H1 (cell line): Measurements from ENCODE around the gene ITGB2. TPM values are rescaled to one million over a fixed set of nuclear protein-coding genes. Genes with fewer than 3 reads are reported as not detected.

Experiments used
- CTCF ChIA-PET: fragments of 300-600 bp; sonication (Branson Sonifier 250); formaldehyde crosslinking; loops from one replicate; lab custom pipeline; 2021; ENCODE audit not compliant: partially characterized antibody; lab: Charles Lee
- POLR2A ChIA-PET: fragments of 300-600 bp; sonication (Branson Sonifier 250); formaldehyde crosslinking; loops from one replicate; lab custom pipeline; 2021; ENCODE audit warnings: inconsistent platforms; ENCODE audit not compliant: partially characterized antibody; lab: Charles Lee
- DNase-seq, 2 experiments: peaks; one replicate each; pipeline versions ENCODE4 v3.0.0 to v3.0.0-alpha.2; 2010 to 2022; ENCODE audit warnings: low spot score in 2 of 2, low read depth in 1 of 2, mixed read lengths in 1 of 2
- FAIRE-seq: peaks from 2 replicates; lab custom pipeline; 2011; peaks lifted over from hg19 to GRCh38; lab: Jason Lieb, UNC
- H2AFZ ChIP-seq: 2 replicates; pipeline ENCODE4 v1.8.1; 2012; ENCODE audit warnings: low read length, inconsistent platforms
- H2AK5ac ChIP-seq: 2 replicates; pipeline ENCODE4 v1.6.1; 2013; ENCODE audit warnings: low read depth, low read length
- H2BK120ac ChIP-seq: replicated peaks from 2 replicates; pipeline ENCODE3; 2013; ENCODE audit warnings: low read depth, low read length, inconsistent platforms
- H2BK12ac ChIP-seq: 2 replicates; pipeline ENCODE4 v1.6.1; 2013; ENCODE audit warnings: low read depth, low read length
- H2BK15ac ChIP-seq: 2 replicates; pipeline ENCODE4 v1.6.1; 2013; ENCODE audit warnings: low read length
- H2BK20ac ChIP-seq: 2 replicates; pipeline ENCODE4 v1.6.1; 2013; ENCODE audit warnings: low read length
- H2BK5ac ChIP-seq: 2 replicates; pipeline ENCODE4 v1.6.1; 2013; ENCODE audit warnings: low read depth, low read length
- H3K14ac ChIP-seq: 2 replicates; pipeline ENCODE4 v1.6.1; 2013; ENCODE audit warnings: inconsistent platforms; ENCODE audit not compliant: insufficient read length
- H3K18ac ChIP-seq: 2 replicates; pipeline ENCODE4 v1.6.1; 2013; ENCODE audit warnings: low read length; ENCODE audit errors: extremely low read depth
- H3K23ac ChIP-seq: 2 replicates; pipeline ENCODE4 v1.6.1; 2013; ENCODE audit warnings: inconsistent platforms; ENCODE audit not compliant: insufficient read length
- H3K23me2 ChIP-seq: 2 replicates; pipeline ENCODE4 v1.6.1; 2013; ENCODE audit warnings: low read depth, low read length
- H3K27ac ChIP-seq: 2 replicates; pipeline ENCODE4 v1.6.1; 2011; ENCODE audit warnings: low read depth, low read length, inconsistent platforms
- H3K27me3 ChIP-seq, 4 experiments: replicated peaks in 1 of 4; 1 replicate in 1 of 4; 2 replicates in 3 of 4; pipeline versions ENCODE4 v1.6.1 to v1.8.1; 2011 to 2013; ENCODE audit warnings: low read length in 3 of 4, mild to moderate bottlenecking in 3 of 4, inconsistent platforms in 2 of 4, mixed read lengths in 2 of 4, moderate library complexity in 1 of 4; ENCODE audit not compliant: control insufficient read depth in 3 of 4, insufficient read depth in 3 of 4; ENCODE audit errors: extremely low read depth in 1 of 4
- H3K36me3 ChIP-seq, 4 experiments: 2 replicates each; pipeline versions ENCODE4 v1.6.1 to v1.8.1; 2011 to 2013; ENCODE audit warnings: mild to moderate bottlenecking in 4 of 4, low read length in 3 of 4, moderate library complexity in 2 of 4, control low read depth in 1 of 4, inconsistent platforms in 1 of 4; ENCODE audit not compliant: insufficient read depth in 4 of 4, control insufficient read depth in 2 of 4
- H3K4ac ChIP-seq: replicated peaks from 2 replicates; pipeline ENCODE3; 2013; ENCODE audit warnings: low read length, low read depth, mixed read lengths, inconsistent platforms; ENCODE audit not compliant: insufficient read length
- H3K4me1 ChIP-seq, 4 experiments: replicated peaks in 1 of 4; 1 replicate in 1 of 4; 2 replicates in 3 of 4; pipeline versions ENCODE4 v1.6.1 to v1.8.1; 2011 to 2013; ENCODE audit warnings: low read length in 3 of 4, inconsistent platforms in 2 of 4, mixed read lengths in 1 of 4; ENCODE audit not compliant: insufficient read depth in 4 of 4, control insufficient read depth in 3 of 4
- H3K4me2 ChIP-seq, 2 experiments: 2 replicates each; pipeline versions ENCODE4 v1.6.1 to v1.8.1; 2011 to 2013; ENCODE audit warnings: low read depth in 2 of 2, low read length in 2 of 2, control low read depth in 1 of 2, inconsistent platforms in 1 of 2, mild to moderate bottlenecking in 1 of 2; ENCODE audit not compliant: insufficient read depth in 1 of 2
- H3K4me3 ChIP-seq, 4 experiments: fragments of 200-600, 300-600 bp in 1 of 4; sonication (generic), shearing (Covaris generic), sonication (Bioruptor Twin) in 1 of 4; 2 replicates each; pipeline versions ENCODE4 v1.5.1 to v1.8.1; 2011 to 2016; ENCODE audit warnings: low read length in 4 of 4, low read depth in 3 of 4, control low read depth in 2 of 4, inconsistent platforms in 2 of 4, mild to moderate bottlenecking in 2 of 4, mixed read lengths in 1 of 4, moderate library complexity in 1 of 4; ENCODE audit not compliant: insufficient read depth in 2 of 4; ENCODE audit errors: extremely low read depth in 1 of 4
- H3K56ac ChIP-seq: replicated peaks from 2 replicates; pipeline ENCODE3; 2013; ENCODE audit warnings: low read depth, mild to moderate bottlenecking, mixed read lengths, low read length, inconsistent platforms; ENCODE audit not compliant: insufficient read length
- H3K79me1 ChIP-seq: 2 replicates; pipeline ENCODE4 v1.6.1; 2013; ENCODE audit warnings: low read depth, low read length, control low read depth
- H3K79me2 ChIP-seq, 2 experiments: 2 replicates each; pipeline versions ENCODE4 v1.6.1 to v1.8.1; 2012 to 2013; ENCODE audit warnings: low read length in 2 of 2, mild to moderate bottlenecking in 2 of 2, inconsistent platforms in 1 of 2; ENCODE audit not compliant: insufficient read depth in 2 of 2, control insufficient read depth in 1 of 2
- H3K9ac ChIP-seq, 4 experiments: replicated peaks in 1 of 4; 1 replicate in 1 of 4; 2 replicates in 3 of 4; pipeline versions ENCODE4 v1.6.1 to v1.8.1; 2011 to 2013; ENCODE audit warnings: low read depth in 3 of 4, low read length in 3 of 4, control low read depth in 2 of 4, mild to moderate bottlenecking in 2 of 4, moderate library complexity in 2 of 4, inconsistent platforms in 1 of 4; ENCODE audit errors: extremely low read depth in 1 of 4
- H3K9me3 ChIP-seq, 2 experiments: 2 replicates each; pipeline versions ENCODE4 v1.6.1 to v1.8.1; 2012 to 2013; ENCODE audit warnings: mild to moderate bottlenecking in 2 of 2, moderate library complexity in 2 of 2, control low read depth in 1 of 2, inconsistent platforms in 1 of 2, low read depth in 1 of 2, low read length in 1 of 2, mixed read lengths in 1 of 2; ENCODE audit not compliant: insufficient read depth in 2 of 2
- H4K20me1 ChIP-seq, 2 experiments: replicated peaks in 1 of 2; 2 replicates each; pipeline versions ENCODE3 to v1.8.1; 2011 to 2013; ENCODE audit warnings: inconsistent platforms in 2 of 2, low read length in 2 of 2, mild to moderate bottlenecking in 1 of 2; ENCODE audit not compliant: insufficient read depth in 2 of 2, control insufficient read depth in 1 of 2
- H4K5ac ChIP-seq: 2 replicates; pipeline ENCODE4 v1.6.1; 2013; ENCODE audit warnings: low read length, low read depth, mixed read lengths, inconsistent platforms; ENCODE audit not compliant: insufficient read length
- H4K8ac ChIP-seq: 2 replicates; pipeline ENCODE4 v1.8.0; 2013; ENCODE audit warnings: mild to moderate bottlenecking, moderate library complexity, low read length, inconsistent platforms; ENCODE audit not compliant: insufficient read depth; ENCODE audit errors: extremely low read depth
- H4K91ac ChIP-seq: replicated peaks from 2 replicates; pipeline ENCODE3; 2013; ENCODE audit warnings: low read length, mixed read lengths, inconsistent platforms; ENCODE audit not compliant: insufficient read length
- ASH2L ChIP-seq: fragments of 200-600, 300-600 bp; sonication (generic); IDR thresholded peaks from one replicate; pipeline ENCODE4 v1.7.1; 2017; ENCODE audit warnings: low read length
- CBX5 ChIP-seq: fragments of 300-800, 300-1000 bp; sonication (generic); IDR thresholded peaks from 2 replicates; pipeline ENCODE4 v1.7.1; 2016; ENCODE audit warnings: antibody characterized with exemption, low read length, low read depth
- CHD1 ChIP-seq: IDR thresholded peaks from 2 replicates; pipeline ENCODE4 v1.6.1; 2012; ENCODE audit warnings: low read depth, low read length, improper control_type of control experiment
- CHD2 ChIP-seq: IDR thresholded peaks from 2 replicates; pipeline ENCODE4 v1.6.1; 2012; ENCODE audit warnings: low read length, improper control_type of control experiment
- CTCF ChIP-seq, 3 experiments: IDR thresholded peaks; 1 replicate in 2 of 3; 2 replicates in 1 of 3; pipeline versions ENCODE4 v1.5.1 to v1.6.1; 2011; ENCODE audit warnings: low read length in 3 of 3, mild to moderate bottlenecking in 3 of 3, inconsistent platforms in 2 of 3, low read depth in 1 of 3, moderate library complexity in 1 of 3; ENCODE audit not compliant: insufficient read depth in 1 of 3; ENCODE audit errors: control extremely low read depth in 1 of 3
- GTF2F1 ChIP-seq: IDR thresholded peaks from 2 replicates; pipeline ENCODE4 v1.6.1; 2012; ENCODE audit warnings: low read depth, low read length, improper control_type of control experiment, borderline replicate concordance
- KDM1A ChIP-seq: fragments of 200-600, 300-600 bp; sonication (generic); IDR thresholded peaks from 2 replicates; pipeline ENCODE4 v1.7.1; 2016; ENCODE audit warnings: mild to moderate bottlenecking, low read length, borderline replicate concordance
- POU5F1 ChIP-seq: IDR thresholded peaks from 2 replicates; pipeline ENCODE4 v1.6.1; 2011; ENCODE audit warnings: low read depth, mild to moderate bottlenecking, low read length, moderate library complexity
- SP1 ChIP-seq: IDR thresholded peaks from 2 replicates; pipeline ENCODE4 v1.6.1; 2011; ENCODE audit warnings: low read depth, low read length
- USF2 ChIP-seq: IDR thresholded peaks from 2 replicates; pipeline ENCODE4 v1.6.1; 2011; ENCODE audit warnings: low read length, improper control_type of control experiment
- WGBS, 2 experiments: shearing (Covaris generic) in 1 of 2; methylation state at CpG; one replicate each; pipeline versions ENCODE4 v1.1.6 to v1.1.7; 2013 to 2015; ENCODE audit warnings: low lambda C conversion rate in 2 of 2, mixed read lengths in 2 of 2, inconsistent platforms in 1 of 2, low coverage in 1 of 2, missing lambda C conversion rate in 1 of 2; ENCODE audit not compliant: insufficient replicate concordance in 2 of 2, insufficient coverage in 1 of 2, insufficient read length in 1 of 2; ENCODE audit errors: extremely low coverage in 1 of 2, missing lambda C conversion rate in 1 of 2; 5-methylcytosine and 5-hydroxymethylcytosine counted together
- polyA plus RNA-seq, 7 experiments: library from polyadenylated mRNA; depleted of rRNA in 3 of 7; stranded (reverse) in 5 of 7; unstranded in 2 of 7; fragments of >200 nt in 5 of 7; fragments of 200-250 nt in 2 of 7; gene quantifications; 1 replicate in 5 of 7; 2 replicates in 1 of 7; 4 replicates in 1 of 7; pipeline versions ENCODE4 v1.2.1 to v1.2.3, GENCODE V29; 2011 to 2013; ENCODE audit warnings: missing spikeins in 2 of 7, mixed read lengths in 2 of 7
- total RNA-seq: library from RNA; stranded (reverse); fragmentation: NEBNext Ultra II Directional; extraction: Animal tissue kit (Norgen Biotek cat#: 25700); gene quantifications from 2 replicates; pipeline ENCODE4 v1.2.1, GENCODE V29; 2021

ITGB2 gene
- total and polyA plus RNA-seq, 2 of the 8 experiments (the other 6 are each of a cell fraction or from before 2014, with no cell fraction given) = 0.24 to 0.63 TPM

GRCh38 chr21:44905728-44906090 lies 15.0 kb downstream of the ITGB2 start:
- CTCF ChIA-PET = interaction anchor here (0.8 to 3.3 kb wide), 3 partner anchors 13 to 370 kb away, joined by 3 to 24 read pairs (median 4); no protein-coding TSS in a partner anchor
- 83% methylated on average over 6 of the region's 7 CpGs; no CpG with 5 or more reads in 1 of the 2 experiments for WGBS, 2 experiments
- peak overlapping the region; percentile 14; the same call in 1 of the 2 replicates for H4K8ac ChIP-seq
- no peak for TF ChIP-seq USF2
- no peak for TF ChIP-seq CTCF (IDR thresholded peaks at IDR 0.05; ENCODE audit: control extremely low read depth in 1 of 3, insufficient read depth in 1 of 3, low read depth in 1 of 3, low read length in 3 of 3)
- no peak for TF ChIP-seq CHD2
- no peak for TF ChIP-seq ASH2L
- no peak for TF ChIP-seq SP1
- TF ChIP-seq CHD1 = no peak
- TF ChIP-seq CBX5 = no peak
- no peak for TF ChIP-seq KDM1A
- no peak for TF ChIP-seq POU5F1
- TF ChIP-seq GTF2F1 = no peak

More at GRCh38 chr21:44905728-44906090, 15.0 kb downstream of the ITGB2 start:
- Histone ChIP-seq H4K5ac (no peak overlapping the region), H3K23ac (no peak overlapping the region), H3K14ac (no peak overlapping the region), H3K4me2 (no peak overlapping the region), H3K27me3 (peaks cover 0 to 2% (median 1%) of the 10 kb centered on the region in 4 experiments; a peak in 1 of 7 replicates), H3K79me2 (no peaks in the 10 kb centered on the region), H3K56ac (no peak overlapping the region), H3K23me2 (peaks cover 6% of the 10 kb centered on the region; the same call in 1 of the 2 replicates), H3K9ac (no peak overlapping the region), H2BK12ac (no peak overlapping the region), H3K18ac (no peak overlapping the region), H4K91ac (peak overlapping the region; percentile 30), H3K4me3 (no peak overlapping the region), H2AFZ (no peak overlapping the region), H3K27ac (no peak overlapping the region; the same call in 1 of the 2 replicates), H2BK20ac (no peak overlapping the region), H2BK15ac (no peak overlapping the region), H4K20me1 (peaks cover 0 to 11% of the 10 kb centered on the region in 2 experiments), H3K4me1 (peaks cover 0 to 11% (median 0%) of the 10 kb centered on the region in 4 experiments; a peak in 3 of 7 replicates), H3K4ac (no peak overlapping the region), H3K9me3 (no peaks in the 10 kb centered on the region; a peak in 1 of 4 replicates), H2AK5ac (no peak overlapping the region), H3K79me1 (no peaks in the 10 kb centered on the region), H3K36me3 (no peaks in the 10 kb centered on the region; a peak in 1 of 8 replicates), H2BK5ac (no peak overlapping the region), H2BK120ac (no peak overlapping the region)
- POLR2A ChIA-PET = interaction anchor here (1.7 kb wide), 1 partner anchor 21 kb away, joined by 4 read pairs; no protein-coding TSS in a partner anchor
- FAIRE-seq (no peak), DNase-seq (no peak)
